Right hindlimb (tissue), 1 donor: ENCODE measurements around the gene SMOC1.

Source experiments
- DNase-seq: peaks from one replicate; pipeline ENCODE4 v3.0.0-alpha.2; 2018

Gene SMOC1

GRCh38 chr14:69879175-69880043, at the start of gene SMOC1:
Gene SMOC1, plus strand, starts transcription at chr14:69879416. Its CDS starts 263 bp downstream, at chr14:69879679.
- peak; percentile 70 for DNase-seq

- no peak for DNase-seq
These were observed 40.3 kb upstream of the SMOC1 start for GRCh38 chr14:69838881-69839416.

- DNase-seq, result no peak
These were observed 39.6 kb upstream of the SMOC1 start for GRCh38 chr14:69839661-69840060.

GRCh38 chr14:69841656-69842055, 37.6 kb upstream of the SMOC1 start:
- DNase-seq, result no peak

GRCh38 chr14:69842686-69843420, 36.4 kb upstream of the SMOC1 start:
- no peak for DNase-seq

GRCh38 chr14:69844171-69844570, 35.0 kb upstream of the SMOC1 start:
- DNase-seq, result no peak

GRCh38 chr14:69845050-69845581, 34.1 kb upstream of the SMOC1 start:
- no peak for DNase-seq

- no peak for DNase-seq
These were observed 33.4 kb upstream of the SMOC1 start for GRCh38 chr14:69845787-69846186.

- no peak for DNase-seq
These were observed 31.1 kb upstream of the SMOC1 start for GRCh38 chr14:69848156-69848555.

- no peak for DNase-seq
These were observed 30.3 kb upstream of the SMOC1 start for GRCh38 chr14:69848903-69849391.

GRCh38 chr14:69850086-69850735, 29.0 kb upstream of the SMOC1 start:
- peak; percentile 47 for DNase-seq

- DNase-seq, result no peak
These were observed 28.5 kb upstream of the SMOC1 start for GRCh38 chr14:69850736-69851112.

GRCh38 chr14:69852531-69853321, 26.5 kb upstream of the SMOC1 start:
- DNase-seq, result no peak

GRCh38 chr14:69853774-69854173, 25.4 kb upstream of the SMOC1 start:
- no peak for DNase-seq

- DNase-seq, result no peak
These were observed 24.6 kb upstream of the SMOC1 start for GRCh38 chr14:69854598-69854997.

- no peak for DNase-seq
These were observed 23.9 kb upstream of the SMOC1 start for GRCh38 chr14:69855180-69855832.

GRCh38 chr14:69858801-69859200, 20.4 kb upstream of the SMOC1 start:
- DNase-seq, result no peak

GRCh38 chr14:69859591-69859990, 19.6 kb upstream of the SMOC1 start:
- no peak for DNase-seq

- DNase-seq, result no peak
These were observed 19.0 kb upstream of the SMOC1 start for GRCh38 chr14:69860221-69860620.

GRCh38 chr14:69861025-69861569, 18.1 kb upstream of the SMOC1 start:
- DNase-seq, result no peak

GRCh38 chr14:69863083-69863482, 16.1 kb upstream of the SMOC1 start:
- no peak for DNase-seq
